Measurements from ENCODE around the gene CTSW.

DNA sequence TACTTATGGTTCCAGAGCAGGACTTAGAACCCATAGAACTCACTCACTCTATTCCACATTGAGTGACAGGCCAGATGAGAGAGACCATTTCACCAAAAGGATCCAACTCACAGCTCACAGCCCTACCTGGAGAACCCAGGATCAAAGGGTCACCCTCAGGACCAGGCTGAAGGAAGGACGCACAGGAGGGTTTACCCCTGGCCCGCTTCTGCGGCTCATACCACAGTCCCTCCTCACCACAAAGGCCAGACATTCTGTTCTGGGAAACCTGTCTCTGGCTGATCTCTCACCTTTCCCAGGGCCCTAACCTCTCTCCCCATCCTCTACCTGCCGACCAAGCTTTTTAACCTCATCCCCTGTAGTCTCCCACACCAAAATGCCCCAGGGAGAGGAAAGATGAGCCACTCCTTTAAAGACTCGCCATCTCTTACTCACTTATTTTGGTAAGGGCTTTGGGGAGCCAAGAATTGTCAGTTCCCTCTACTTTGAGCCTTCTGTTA lies 15.9 kb downstream of the CTSW start:
- TF ChIP-seq CTCF (IDR thresholded peaks at IDR 0.05 in 8 of 11, conservative IDR thresholded peaks at IDR 0.05 in 3 of 11) (no peak), POLR2A (IDR thresholded peaks at IDR 0.05) (no peak), POLR2AphosphoS5 (IDR thresholded peaks at IDR 0.05) (no peak)

All from spleen (tissue), 7 donors.